Measurements from ENCODE around the gene NOL8.

GRCh38 chr9:92275541-92275940 is 49.6 kb downstream of the NOL8 start:
- TF ChIP-seq SP1 (IDR thresholded peaks at IDR 0.05) (no peak), FOXK2 (IDR thresholded peaks at IDR 0.05) (no peak), BHLHE40 (IDR thresholded peaks at IDR 0.05; ENCODE audit: borderline replicate concordance) (no peak), TARDBP (IDR thresholded peaks at IDR 0.05) (no peak), ZNF384 (IDR thresholded peaks at IDR 0.05) (no peak), FOXM1 (IDR thresholded peaks at IDR 0.05; ENCODE audit: borderline replicate concordance) (no peak), ARNT (IDR thresholded peaks at IDR 0.05) (no peak), ELF4 (IDR thresholded peaks at IDR 0.05) (no peak), HDGF (IDR thresholded peaks at IDR 0.05; ENCODE audit: borderline replicate concordance) (no peak), NFRKB (IDR thresholded peaks at IDR 0.05) (no peak), FOXA1 (IDR thresholded peaks at IDR 0.05) (no peak)
- TF ChIP-seq, protein P1, sequence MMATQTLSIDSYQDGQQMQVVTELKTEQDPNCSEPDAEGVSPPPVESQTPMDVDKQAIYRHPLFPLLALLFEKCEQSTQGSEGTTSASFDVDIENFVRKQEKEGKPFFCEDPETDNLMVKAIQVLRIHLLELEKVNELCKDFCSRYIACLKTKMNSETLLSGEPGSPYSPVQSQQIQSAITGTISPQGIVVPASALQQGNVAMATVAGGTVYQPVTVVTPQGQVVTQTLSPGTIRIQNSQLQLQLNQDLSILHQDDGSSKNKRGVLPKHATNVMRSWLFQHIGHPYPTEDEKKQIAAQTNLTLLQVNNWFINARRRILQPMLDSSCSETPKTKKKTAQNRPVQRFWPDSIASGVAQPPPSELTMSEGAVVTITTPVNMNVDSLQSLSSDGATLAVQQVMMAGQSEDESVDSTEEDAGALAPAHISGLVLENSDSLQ (IDR thresholded peaks at IDR 0.05) = no peak
